Nucleus accumbens (tissue), 56 donors: Measurements from ENCODE around the gene ZKSCAN1.
A peak's percentile ranks its signal among the peaks of the same experiment; 100 is the strongest.
"Not testable (repeated sequence)": the region's sequence is repeated elsewhere in the genome, so short reads cannot be mapped to it uniquely, and the experiment has no call there.

Source experiments
- DNase-seq, 56 donors: peaks; one replicate each; lab custom pipeline; 2025; lab: John Stamatoyannopoulos, UW

The ZKSCAN1 gene

GRCh38 chr7:99997545-99998137, 17.8 kb upstream of the ZKSCAN1 start:
- peak in 41 of 56 donors; percentile 4 to 61 (median 22) for DNase-seq

- no peak for DNase-seq
Observed at GRCh38 chr7:100000239-100000638, 15.2 kb upstream of the ZKSCAN1 start.

DNA sequence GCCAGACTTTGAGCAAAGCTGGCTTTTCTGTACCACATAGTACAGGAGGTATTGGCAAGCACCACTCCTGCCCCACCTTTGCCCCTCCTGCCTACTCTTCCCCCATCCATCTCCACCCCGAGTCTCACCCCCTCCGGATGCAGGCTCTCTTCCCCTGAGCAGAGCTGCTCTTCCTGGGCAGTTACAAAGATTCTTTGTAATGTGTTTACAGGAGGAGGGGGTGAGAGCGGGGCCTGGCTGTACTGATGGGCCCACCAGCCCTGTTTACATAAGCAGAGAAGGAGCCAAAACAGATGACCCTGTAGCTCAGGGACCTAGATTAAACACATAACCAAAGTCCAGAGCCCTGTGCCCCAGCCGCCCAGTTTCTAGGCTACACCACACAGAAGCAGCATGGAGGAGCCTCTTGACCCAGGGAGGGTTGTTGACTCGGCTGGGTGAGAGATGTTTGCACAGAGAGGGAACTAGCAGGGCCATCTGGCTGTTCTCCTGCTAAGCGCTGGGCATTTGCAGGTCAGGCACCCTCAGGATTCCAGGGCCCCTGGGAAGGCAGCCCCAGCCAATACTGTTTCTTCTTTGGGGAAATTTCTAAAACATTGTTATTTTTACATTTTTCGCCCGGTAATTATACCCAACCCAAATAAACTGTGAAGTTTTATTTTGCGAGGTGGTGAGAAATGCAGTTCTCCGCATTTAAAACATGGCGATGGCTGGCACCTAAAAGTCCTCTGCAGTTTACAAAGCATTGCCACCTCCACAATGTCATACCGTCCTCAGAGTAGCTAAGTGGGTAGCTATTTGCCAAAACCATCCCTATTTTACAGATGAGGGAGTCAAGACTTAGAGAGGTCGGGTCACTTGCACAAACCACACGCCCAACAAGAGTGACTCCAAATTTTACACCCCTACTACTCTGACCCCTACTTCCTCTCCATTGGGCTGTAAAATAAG, 11.4 kb upstream of the ZKSCAN1 start:
- DNase-seq = peak in 53 of 56 donors; percentile 9 to 82 (median 50)

DNA sequence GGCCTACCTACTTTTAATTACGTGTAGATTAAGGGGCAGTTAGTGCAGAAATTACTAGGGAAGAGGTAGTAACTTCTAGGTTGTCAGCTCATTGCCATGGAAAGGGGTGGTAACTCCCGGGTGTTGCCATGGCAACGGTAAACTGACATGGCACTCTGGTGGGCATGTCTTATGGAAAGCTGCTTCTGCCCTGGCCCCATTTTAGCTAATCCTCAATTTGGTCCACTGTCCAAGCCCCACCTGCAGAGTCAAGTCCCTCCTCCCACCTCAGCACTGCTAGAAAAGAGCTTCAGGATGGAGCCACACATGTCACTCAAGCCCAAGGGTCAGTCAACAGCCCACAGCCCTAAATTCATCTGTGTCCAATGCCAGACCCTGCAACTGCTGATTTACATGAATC, 7.5 kb upstream of the ZKSCAN1 start:
- DNase-seq = no peak

DNA sequence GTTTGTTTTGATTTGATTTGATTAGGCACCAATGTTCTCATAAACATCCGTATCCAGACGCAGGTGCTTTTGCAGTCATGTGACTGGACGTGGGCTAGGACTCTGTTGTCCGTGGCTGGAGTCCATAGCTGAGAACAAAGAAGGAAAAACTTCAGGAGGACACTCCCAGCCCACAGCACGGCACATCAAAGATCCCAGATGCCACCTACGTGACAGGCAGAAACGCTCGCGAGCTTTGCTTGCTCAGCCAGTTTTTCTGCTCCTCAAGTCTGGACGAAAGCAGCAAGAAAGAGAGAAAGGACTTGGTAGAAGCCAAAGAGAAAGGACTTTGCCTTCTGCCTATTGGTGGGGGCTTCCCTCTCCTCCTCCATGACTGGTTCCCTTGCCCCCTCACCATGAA, 6.9 kb upstream of the ZKSCAN1 start:
- no peak for DNase-seq

DNA sequence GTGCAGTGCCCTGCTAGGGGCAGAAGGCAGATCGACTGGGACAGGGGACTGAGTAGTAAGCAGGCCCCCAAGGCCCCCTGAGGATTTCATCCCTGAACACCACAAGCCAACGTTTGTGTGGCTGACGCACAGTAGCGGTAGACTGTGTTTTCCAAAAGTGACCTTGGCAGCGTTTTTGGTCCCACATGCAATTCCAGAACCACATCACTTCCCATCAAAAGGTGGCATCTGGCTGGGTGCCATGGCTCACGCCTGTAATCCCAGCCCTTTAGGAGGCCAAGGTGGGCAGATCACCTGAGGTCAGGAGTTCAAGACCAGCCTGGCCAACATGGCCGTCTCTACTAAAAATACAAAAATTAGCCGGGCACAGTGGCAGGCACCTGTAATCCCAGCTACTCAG, 5.4 kb upstream of the ZKSCAN1 start:
- DNase-seq = not testable (repeated sequence)

DNA sequence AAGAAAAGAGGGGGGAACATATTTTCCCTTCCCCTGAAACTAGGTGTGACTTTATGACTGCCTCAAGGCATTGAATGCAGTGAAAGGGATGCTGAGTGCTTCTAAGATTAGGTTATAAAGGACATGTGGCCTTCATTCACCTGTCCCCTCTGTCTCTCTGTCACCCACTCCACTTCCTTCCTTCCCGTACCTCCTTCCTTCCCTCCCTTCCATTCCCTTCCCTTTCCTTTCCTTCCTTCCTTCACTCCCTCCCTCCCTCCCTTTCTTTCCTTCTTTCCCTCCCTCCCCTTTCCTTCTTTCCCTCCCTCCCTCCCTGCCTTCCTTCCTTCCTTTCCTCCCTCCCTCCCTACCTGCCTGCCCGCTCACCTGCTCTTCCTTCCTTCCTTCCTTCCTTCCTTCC, 4.5 kb upstream of the ZKSCAN1 start:
- DNase-seq = no peak

DNA sequence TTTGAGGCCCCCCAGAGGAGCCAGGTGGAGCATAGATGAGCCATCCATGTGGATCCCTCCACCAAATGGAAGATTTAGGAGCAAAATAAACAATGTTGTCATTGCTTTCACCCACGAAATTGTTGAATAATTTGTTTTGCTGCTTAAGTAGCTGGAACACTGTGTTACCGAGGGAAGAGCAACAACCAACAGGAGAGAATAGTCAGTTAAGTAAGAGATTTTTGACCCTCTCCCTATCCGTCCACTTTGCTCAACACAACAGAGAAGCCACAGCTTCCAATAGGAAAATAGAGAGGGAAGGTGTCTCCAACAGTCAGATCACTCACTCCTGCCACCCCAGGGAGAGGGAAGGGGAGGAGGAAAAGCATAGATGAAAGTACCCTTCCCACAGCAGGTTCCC, 3.9 kb upstream of the ZKSCAN1 start:
- DNase-seq = no peak

GRCh38 chr7:100012385-100013327, 2.7 kb upstream of the ZKSCAN1 start:
- DNase-seq = not testable (repeated sequence)

- no peak for DNase-seq
Observed at GRCh38 chr7:100013328-100013676, 2.1 kb upstream of the ZKSCAN1 start.

GRCh38 chr7:100016215-100016901, 962 bp downstream of the ZKSCAN1 start:
- DNase-seq = peak in 45 of 56 donors; percentile 5 to 83 (median 63)

GRCh38 chr7:100017300-100017699, 1.9 kb downstream of the ZKSCAN1 start:
- DNase-seq = peak in 4 of 56 donors; percentile 5 to 23 (median 13)

- DNase-seq = no peak
Observed at GRCh38 chr7:100017875-100018274, 2.5 kb downstream of the ZKSCAN1 start.

GRCh38 chr7:100019908-100020307, 4.5 kb downstream of the ZKSCAN1 start:
- DNase-seq = no peak

- DNase-seq = peak in 1 of 56 donors; percentile 7
Observed at GRCh38 chr7:100021297-100021696, 5.9 kb downstream of the ZKSCAN1 start.

- DNase-seq = no peak
Observed at GRCh38 chr7:100022621-100023020, 7.2 kb downstream of the ZKSCAN1 start.

GRCh38 chr7:100023526-100023925, 8.1 kb downstream of the ZKSCAN1 start:
- no peak for DNase-seq

DNA sequence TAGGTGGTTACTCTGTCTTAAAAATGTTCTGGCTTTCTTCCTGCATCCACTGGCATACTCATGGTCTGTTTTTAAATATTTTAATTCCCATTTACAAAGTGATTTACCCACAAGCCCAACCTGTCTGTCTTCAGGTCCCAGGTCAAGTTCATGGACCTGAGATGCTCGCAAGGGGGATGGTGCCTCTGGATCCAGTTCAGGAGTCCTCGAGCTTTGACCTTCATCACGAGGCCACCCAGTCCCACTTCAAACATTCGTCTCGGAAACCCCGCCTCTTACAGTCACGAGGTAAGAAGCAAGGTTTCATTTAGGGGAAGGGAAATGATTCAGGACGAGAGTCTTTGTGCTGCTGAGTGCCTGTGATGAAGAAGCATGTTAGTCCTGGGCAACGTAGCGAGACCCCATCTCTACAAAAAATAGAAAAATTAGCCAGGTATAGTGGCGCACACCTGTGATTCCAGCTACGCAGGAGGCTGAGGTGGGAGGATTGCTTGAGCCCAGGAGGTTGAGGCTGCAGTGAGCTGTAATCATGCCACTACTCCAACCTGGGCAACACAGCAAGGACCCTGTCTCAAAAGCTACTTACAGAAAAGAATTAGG, 8.7 kb downstream of the ZKSCAN1 start:
- DNase-seq = no peak

DNA sequence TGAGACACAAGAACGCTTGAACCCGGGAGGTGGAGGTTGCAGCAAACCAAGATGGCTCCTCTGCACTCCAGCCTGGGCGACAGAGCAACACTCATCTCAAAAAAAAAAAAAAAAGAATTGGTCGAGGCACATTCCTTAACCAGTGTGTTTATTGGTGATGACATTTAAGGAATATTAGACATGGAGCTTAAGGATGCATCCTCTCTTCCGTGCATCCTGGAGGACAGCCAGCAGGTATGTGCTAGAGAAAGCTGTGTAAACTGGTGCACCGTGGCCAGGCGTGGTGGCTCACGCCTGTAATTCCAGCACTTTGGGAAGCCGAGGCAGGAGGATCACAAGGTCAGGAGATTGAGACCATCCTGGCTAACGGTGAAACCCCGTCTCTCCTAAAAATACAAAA, 11.8 kb downstream of the ZKSCAN1 start:
- no peak for DNase-seq

DNA sequence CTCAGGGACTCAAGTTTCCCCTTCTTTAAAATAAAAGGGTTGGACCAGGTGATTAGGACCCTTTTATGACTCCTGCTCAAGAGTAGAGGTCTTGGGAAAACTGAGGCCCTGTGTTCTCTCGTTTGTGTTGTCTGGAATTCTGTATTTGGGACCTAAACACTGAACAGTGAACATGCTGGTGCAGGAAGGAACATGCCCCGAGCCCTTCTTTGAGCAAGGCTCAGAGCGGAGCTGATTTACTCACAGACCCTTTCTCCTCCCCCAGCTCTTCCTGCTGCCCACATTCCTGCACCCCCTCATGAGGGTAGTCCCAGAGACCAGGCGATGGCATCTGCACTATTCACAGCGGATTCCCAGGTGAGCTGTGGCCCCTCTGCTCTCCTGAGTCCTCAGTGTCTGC, 14.2 kb downstream of the ZKSCAN1 start:
- no peak for DNase-seq
